GM12878 (cell line): Measurements from ENCODE around the gene NXPH2. TPM values are rescaled to one million over a fixed set of nuclear protein-coding genes. Genes with fewer than 3 reads are reported as not detected.

Experiments
- ATAC-seq: fragments of 200-7000 bp; cut with Tn5 transposase; 3 replicates; pipeline ENCODE4 v1.9.1; 2020; ENCODE audit warnings: mild to moderate bottlenecking, moderate library complexity
- BruUV-seq: library from RNA; stranded (reverse); fragments of 400-500 nt; replicated peaks from 2 replicates; lab custom pipeline; 2021; lab: Mats Ljungman, UMichigan
- CTCF ChIA-PET: fragments of 300-600 bp; sonication (Branson Sonifier 250); formaldehyde crosslinking; extraction: SDS; loops from one replicate; lab custom pipeline; 2021; ENCODE audit warnings: inconsistent platforms; lab: Yijun Ruan, JAX
- POLR2A ChIA-PET: fragments of 350-600 bp; formaldehyde crosslinking; extraction: SDS; loops from one replicate; lab custom pipeline; 2021; ENCODE audit warnings: inconsistent platforms; lab: Charles Lee
- RAD21 ChIA-PET: fragments of 300-600 bp; sonication (Branson Sonifier 250); formaldehyde crosslinking; loops from one replicate; lab custom pipeline; 2023; ENCODE audit warnings: antibody characterized with exemption; ENCODE audit not compliant: unreplicated experiment; lab: Charles Lee
- SMC1A ChIA-PET: fragments of 300-600 bp; sonication (Branson Sonifier 250); formaldehyde crosslinking; loops from one replicate; lab custom pipeline; 2023; ENCODE audit not compliant: unreplicated experiment, uncharacterized antibody; lab: Charles Lee
- DNase-seq: peaks from one replicate; pipeline ENCODE4 v3.0.0-alpha.2; 2011; ENCODE audit warnings: low read depth, low spot score
- FAIRE-seq: peaks from 3 replicates; lab custom pipeline; 2011; peaks lifted over from hg19 to GRCh38; lab: Jason Lieb, UNC
- H2AFZ ChIP-seq: 2 replicates; pipeline ENCODE4 v1.6.0; 2011; ENCODE audit warnings: low read depth, low read length, control low read depth; ENCODE audit not compliant: control insufficient read depth
- H3K27ac ChIP-seq: 2 replicates; pipeline ENCODE4 v1.5.1; 2011; ENCODE audit warnings: control low read depth; ENCODE audit not compliant: control insufficient read depth, insufficient read depth
- H3K27me3 ChIP-seq, 2 experiments: replicated peaks in 1 of 2; 2 replicates each; pipeline versions ENCODE4 v1.6.0 to v1.6.1; 2011; ENCODE audit warnings: low read length in 1 of 2; ENCODE audit not compliant: control insufficient read depth in 2 of 2, insufficient read depth in 2 of 2
- H3K36me3 ChIP-seq, 2 experiments: 2 replicates each; pipeline ENCODE4 v1.5.1; 2011; ENCODE audit warnings: low read length in 1 of 2; ENCODE audit not compliant: control insufficient read depth in 2 of 2, insufficient read depth in 2 of 2
- H3K4me1 ChIP-seq: 2 replicates; pipeline ENCODE4 v1.6.1; 2011; ENCODE audit warnings: mild to moderate bottlenecking, low read length, moderate library complexity, mixed read lengths; ENCODE audit not compliant: control insufficient read depth, insufficient read depth
- H3K4me2 ChIP-seq: 2 replicates; pipeline ENCODE4 v1.6.0; 2011; ENCODE audit warnings: control low read depth; ENCODE audit not compliant: control insufficient read depth, insufficient read depth
- H3K4me3 ChIP-seq: fragments of 200-600 bp; sonication (generic); 2 replicates; pipeline ENCODE4 v1.5.1; 2016
- H3K79me2 ChIP-seq: 2 replicates; pipeline ENCODE4 v1.6.0; 2011; ENCODE audit warnings: low read length; ENCODE audit not compliant: control insufficient read depth, insufficient read depth
- H3K9ac ChIP-seq: 2 replicates; pipeline ENCODE4 v1.8.0; 2011; ENCODE audit warnings: low read length, control low read depth, mixed read lengths; ENCODE audit not compliant: control insufficient read depth, insufficient read depth
- H3K9me3 ChIP-seq: replicated peaks from 3 replicates; pipeline ENCODE4 v1.5.1; 2011; ENCODE audit warnings: mild to moderate bottlenecking, low read length; ENCODE audit not compliant: control insufficient read depth, insufficient read depth
- H4K20me1 ChIP-seq: 2 replicates; pipeline ENCODE4 v1.6.0; 2011; ENCODE audit not compliant: control insufficient read depth, insufficient read depth
- CBFB ChIP-seq: IDR thresholded peaks from 2 replicates; pipeline ENCODE4 v1.6.1; 2016; ENCODE audit warnings: antibody characterized with exemption, low read depth
- CBX3 ChIP-seq: fragments of 200-600 bp; sonication (generic); IDR thresholded peaks from 2 replicates; pipeline ENCODE4 v1.6.1; 2016; ENCODE audit warnings: low read depth, borderline replicate concordance
- CHD4 ChIP-seq: fragments of 200-600 bp; sonication (generic); IDR thresholded peaks from 2 replicates; pipeline ENCODE4 v1.6.1; 2016; ENCODE audit warnings: mild to moderate bottlenecking
- EED ChIP-seq: sonication (generic); IDR thresholded peaks from 2 replicates; pipeline ENCODE4 v1.6.1; 2016; ENCODE audit warnings: antibody characterized with exemption, low read depth
- EP300 ChIP-seq, 2 experiments: fragments of 150-350 bp in 1 of 2; IDR thresholded peaks; 2 replicates each; pipeline ENCODE4 v1.6.1; 2011 to 2012; ENCODE audit warnings: low read depth in 2 of 2, low read length in 2 of 2, borderline replicate concordance in 1 of 2, improper control_type of control experiment in 1 of 2, inconsistent platforms in 1 of 2; ENCODE audit not compliant: control insufficient read depth in 1 of 2
- EZH2 ChIP-seq: IDR thresholded peaks from 2 replicates; pipeline ENCODE4 v1.6.1; 2012; ENCODE audit warnings: low read depth, mild to moderate bottlenecking, control low read depth, inconsistent platforms, low read length, borderline replicate concordance; ENCODE audit not compliant: control insufficient read depth
- KAT2A ChIP-seq: conservative IDR thresholded peaks from 2 replicates; pipeline ENCODE4 v1.6.1; 2011; ENCODE audit warnings: low read depth, low read length; ENCODE audit not compliant: control insufficient read depth
- MYC ChIP-seq: IDR thresholded peaks from 2 replicates; pipeline ENCODE4 v1.6.1; 2011; ENCODE audit warnings: mild to moderate bottlenecking, low read length, moderate library complexity, inconsistent platforms; ENCODE audit not compliant: insufficient read depth, insufficient replicate concordance, insufficient read length, severe bottlenecking
- NR2C2 ChIP-seq: IDR thresholded peaks from 2 replicates; pipeline ENCODE4 v1.6.1; 2011; ENCODE audit warnings: borderline replicate concordance, low read depth; ENCODE audit not compliant: control insufficient read depth, insufficient read length
- POU2F2 ChIP-seq: IDR thresholded peaks from 3 replicates; pipeline ENCODE4 v1.6.1; 2011; ENCODE audit warnings: low read depth, mild to moderate bottlenecking, low read length, borderline replicate concordance
- ZBED1 ChIP-seq: IDR thresholded peaks from 2 replicates; pipeline ENCODE4 v1.6.1; 2016; ENCODE audit warnings: borderline replicate concordance
- ZZZ3 ChIP-seq: IDR thresholded peaks from 2 replicates; pipeline ENCODE4 v1.6.1; 2011; ENCODE audit warnings: low read depth; ENCODE audit not compliant: control insufficient read depth, insufficient read length
- WGBS: methylation state at CpG from one replicate; pipeline ENCODE4 v1.1.6; 2016; ENCODE audit warnings: low lambda C conversion rate; ENCODE audit not compliant: insufficient replicate concordance, insufficient coverage; ENCODE audit errors: missing lambda C conversion rate; 5-methylcytosine and 5-hydroxymethylcytosine counted together
- in situ Hi-C: fragments of 300-500 bp; cut with MboI; formaldehyde crosslinking; loops from 9 replicates; pipeline ENCODE4 v1.14.3; 2018; ENCODE audit warnings: mixed read lengths
- intact Hi-C: fragments of 100-400 bp; cut with micrococcal nuclease; formaldehyde crosslinking; loops from one replicate; pipeline ENCODE4 v1.14.2; 2022; ENCODE audit not compliant: unreplicated experiment
- polyA plus RNA-seq, 11 experiments: library from polyadenylated mRNA; depleted of rRNA in 4 of 11; unstranded in 6 of 11; stranded (reverse) in 5 of 11; fragments of >200 nt; fragmentation: Nextera tagmentation in 4 of 11; fragmentation: Illumina TruSeq in 1 of 11; extraction: Ambion mirVana in 4 of 11; extraction: Trizol in 1 of 11; gene quantifications; 1 replicate in 1 of 11; 2 replicates in 10 of 11; pipeline versions ENCODE4 v1.2.1 to v1.2.3, GENCODE V29; 2011 to 2016; ENCODE audit warnings: inconsistent platforms in 2 of 11, missing spikeins in 2 of 11, low read depth in 1 of 11
- total RNA-seq, 4 experiments: library from RNA; depleted of rRNA in 3 of 4; stranded (reverse); fragments of >200 nt in 3 of 4; fragmentation: Illumina TruSeq in 1 of 4; extraction: Trizol in 1 of 4; gene quantifications; 2 replicates each; pipeline versions ENCODE4 v1.2.1 to v1.2.3, GENCODE V29; 2013 to 2021
- TF ChIP-seq, protein P1 (sequence below): fragments of 450-650 bp; formaldehyde crosslinking; IDR thresholded peaks from 2 replicates; pipeline ENCODE4 v1.4.0; 2020; ENCODE audit warnings: mild to moderate bottlenecking, moderate library complexity

NXPH2 gene
- total and polyA plus RNA-seq, 10 of the 15 experiments (the other 5 are each of a cell fraction or from before 2014, with no cell fraction given) = not detected

DNA sequence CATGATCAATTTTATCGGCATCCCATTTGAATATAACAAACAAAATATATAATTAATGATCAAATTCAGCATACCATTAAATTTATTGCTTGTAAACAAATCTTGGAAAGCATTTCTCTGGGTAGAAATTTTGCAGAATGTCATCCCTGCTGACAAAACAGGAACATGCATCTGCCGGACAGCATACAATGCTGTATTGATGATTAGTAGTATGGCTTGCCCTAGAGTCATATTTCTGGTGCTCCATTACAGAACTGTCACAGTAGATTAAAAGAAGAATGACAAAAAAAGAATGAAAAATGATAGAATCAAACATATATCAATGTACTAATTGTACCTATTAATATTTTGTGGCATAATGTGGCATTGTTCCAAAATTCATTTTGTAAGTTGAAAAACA lies 98.0 kb downstream of the NXPH2 start:
- ChIA-PET SMC1A (no interaction called here), CTCF (no interaction called here), RAD21 (no interaction called here), POLR2A (no interaction called here)
- Histone ChIP-seq H3K4me2 (no peak overlapping the region), H3K79me2 (no peaks in the 10 kb centered on the region), H3K36me3 (no peaks in the 10 kb centered on the region), H3K9ac (no peak overlapping the region), H3K4me1 (no peaks in the 10 kb centered on the region), H3K27me3 (no peaks in the 10 kb centered on the region), H3K9me3 (no peaks in the 10 kb centered on the region), H3K27ac (no peak overlapping the region), H2AFZ (no peak overlapping the region), H3K4me3 (no peak overlapping the region), H4K20me1 (no peaks in the 10 kb centered on the region)
- intact Hi-C loops (no loop called here), in situ Hi-C loops (no loop called here)
- FAIRE-seq (no peak), ATAC-seq (no peak), DNase-seq (no peak)
- no TSS peak for BruUV-seq
- WGBS = 53% methylated on average over 2 of the region's 2 CpGs
- no peak for TF ChIP-seq ZBED1
- TF ChIP-seq, protein P1, sequence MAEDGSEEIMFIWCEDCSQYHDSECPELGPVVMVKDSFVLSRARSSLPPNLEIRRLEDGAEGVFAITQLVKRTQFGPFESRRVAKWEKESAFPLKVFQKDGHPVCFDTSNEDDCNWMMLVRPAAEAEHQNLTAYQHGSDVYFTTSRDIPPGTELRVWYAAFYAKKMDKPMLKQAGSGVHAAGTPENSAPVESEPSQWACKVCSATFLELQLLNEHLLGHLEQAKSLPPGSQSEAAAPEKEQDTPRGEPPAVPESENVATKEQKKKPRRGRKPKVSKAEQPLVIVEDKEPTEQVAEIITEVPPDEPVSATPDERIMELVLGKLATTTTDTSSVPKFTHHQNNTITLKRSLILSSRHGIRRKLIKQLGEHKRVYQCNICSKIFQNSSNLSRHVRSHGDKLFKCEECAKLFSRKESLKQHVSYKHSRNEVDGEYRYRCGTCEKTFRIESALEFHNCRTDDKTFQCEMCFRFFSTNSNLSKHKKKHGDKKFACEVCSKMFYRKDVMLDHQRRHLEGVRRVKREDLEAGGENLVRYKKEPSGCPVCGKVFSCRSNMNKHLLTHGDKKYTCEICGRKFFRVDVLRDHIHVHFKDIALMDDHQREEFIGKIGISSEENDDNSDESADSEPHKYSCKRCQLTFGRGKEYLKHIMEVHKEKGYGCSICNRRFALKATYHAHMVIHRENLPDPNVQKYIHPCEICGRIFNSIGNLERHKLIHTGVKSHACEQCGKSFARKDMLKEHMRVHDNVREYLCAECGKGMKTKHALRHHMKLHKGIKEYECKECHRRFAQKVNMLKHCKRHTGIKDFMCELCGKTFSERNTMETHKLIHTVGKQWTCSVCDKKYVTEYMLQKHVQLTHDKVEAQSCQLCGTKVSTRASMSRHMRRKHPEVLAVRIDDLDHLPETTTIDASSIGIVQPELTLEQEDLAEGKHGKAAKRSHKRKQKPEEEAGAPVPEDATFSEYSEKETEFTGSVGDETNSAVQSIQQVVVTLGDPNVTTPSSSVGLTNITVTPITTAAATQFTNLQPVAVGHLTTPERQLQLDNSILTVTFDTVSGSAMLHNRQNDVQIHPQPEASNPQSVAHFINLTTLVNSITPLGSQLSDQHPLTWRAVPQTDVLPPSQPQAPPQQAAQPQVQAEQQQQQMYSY (CRISPR knock-in tag) = no peak
- TF ChIP-seq CBFB = no peak
- TF ChIP-seq EZH2 = no peak
- TF ChIP-seq KAT2A = no peak
- TF ChIP-seq NR2C2 = no peak
- no peak for TF ChIP-seq POU2F2
- TF ChIP-seq EP300 (IDR thresholded peaks at IDR 0.05; ENCODE audit: borderline replicate concordance in 1 of 2, control insufficient read depth in 1 of 2, low read depth in 2 of 2, low read length in 2 of 2) = no peak
- no peak for TF ChIP-seq EED
- TF ChIP-seq ZZZ3 = no peak
- no peak for TF ChIP-seq MYC
- TF ChIP-seq CHD4 = no peak
- TF ChIP-seq CBX3 = no peak
